ENCODE data around the gene ANO10.
A peak's percentile ranks its signal among the peaks of the same experiment; 100 is the strongest.

Gene ANO10

DNA sequence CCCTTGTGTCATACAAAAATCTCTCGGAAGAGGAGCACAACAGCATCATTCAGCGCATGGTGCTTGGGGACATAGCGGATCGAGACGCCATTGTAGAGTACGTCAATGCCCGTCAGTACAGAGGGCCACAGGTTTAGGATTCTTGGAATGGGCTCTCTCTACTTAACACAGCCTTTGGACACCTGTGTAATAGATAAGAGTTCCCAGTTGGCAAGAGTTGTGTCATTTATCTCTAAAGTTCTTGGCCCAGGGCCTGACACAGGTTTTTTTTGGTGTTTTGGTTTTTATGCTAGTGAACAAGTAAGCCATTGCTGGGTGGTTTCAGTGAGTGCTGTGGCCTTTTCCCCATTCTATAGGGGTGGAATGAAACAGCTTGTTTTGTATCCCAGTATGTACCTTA, 281.4 kb downstream of the ANO10 start:
- no peak for DNase-seq

GRCh38 chr3:43338295-43338694, 283.5 kb downstream of the ANO10 start:
- no peak for DNase-seq

- no peak for DNase-seq
These were observed 286.0 kb downstream of the ANO10 start for GRCh38 chr3:43335799-43336198.

DNA sequence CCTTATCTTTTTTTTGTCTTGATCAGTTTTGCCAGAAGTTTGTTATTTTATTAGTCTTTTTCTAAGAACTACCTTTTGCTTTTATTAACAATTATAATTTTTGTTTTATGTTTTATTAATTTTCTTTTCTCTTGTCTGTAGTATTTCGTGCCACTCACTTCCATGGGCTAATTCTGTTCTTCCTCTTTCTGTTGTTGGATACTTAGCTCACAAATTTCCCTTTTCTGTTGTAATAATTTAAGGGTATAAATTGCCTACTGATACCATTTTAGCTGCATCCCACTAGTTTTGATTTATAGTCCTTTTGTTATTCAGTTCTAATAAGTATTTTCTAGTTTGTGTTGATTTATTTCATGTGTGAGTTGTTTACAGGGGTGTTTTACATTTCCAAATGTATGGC, 286.8 kb downstream of the ANO10 start:
- DNase-seq: peak; percentile 37

DNA sequence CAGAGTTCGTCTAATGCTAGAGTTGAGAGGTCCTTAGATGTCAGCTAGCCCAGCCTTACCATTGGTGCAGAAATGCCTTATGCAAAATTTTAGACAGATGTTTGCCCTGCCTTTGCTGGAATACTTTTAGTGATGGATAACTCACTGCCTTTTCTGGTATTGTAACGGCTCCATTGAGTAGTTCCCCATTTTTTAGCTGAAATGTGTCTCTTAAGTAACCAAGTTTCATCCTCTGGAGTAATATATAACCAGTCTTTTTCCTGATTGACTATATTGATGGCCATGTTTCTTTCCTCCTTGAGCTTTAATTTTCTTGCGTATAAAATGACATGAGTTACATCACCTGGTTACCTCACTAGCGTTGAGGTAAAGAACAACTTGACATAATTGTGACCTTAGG, 290.4 kb downstream of the ANO10 start:
- peak; percentile 22 for DNase-seq

- DNase-seq: no peak
These were observed 290.8 kb downstream of the ANO10 start for GRCh38 chr3:43330981-43331380.

- DNase-seq: no peak
These were observed 293.2 kb downstream of the ANO10 start for GRCh38 chr3:43328653-43329052.

GRCh38 chr3:43327582-43327979, 294.2 kb downstream of the ANO10 start:
- peak; percentile 50 for DNase-seq

- peak; percentile 72 for DNase-seq
These were observed 294.8 kb downstream of the ANO10 start for GRCh38 chr3:43326891-43327581.

DNA sequence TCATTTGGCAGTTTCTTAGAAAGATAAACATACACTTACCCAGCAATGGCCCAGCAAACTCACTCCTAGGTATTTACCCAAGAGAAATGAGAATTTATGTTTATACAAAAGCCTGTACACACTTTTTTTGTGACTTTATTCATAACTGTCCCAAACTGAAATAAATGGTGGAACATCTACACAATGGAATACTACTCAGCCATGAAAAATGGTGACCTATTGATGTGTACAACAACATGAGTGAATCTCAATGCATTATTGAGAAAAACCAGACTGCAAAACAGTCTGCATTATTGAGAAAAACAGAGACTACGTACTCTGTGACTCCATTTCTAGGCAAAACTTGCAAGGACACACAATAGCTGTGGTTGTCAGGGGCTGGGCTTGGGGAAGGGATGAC, 298.3 kb downstream of the ANO10 start:
- no peak for DNase-seq

DNA sequence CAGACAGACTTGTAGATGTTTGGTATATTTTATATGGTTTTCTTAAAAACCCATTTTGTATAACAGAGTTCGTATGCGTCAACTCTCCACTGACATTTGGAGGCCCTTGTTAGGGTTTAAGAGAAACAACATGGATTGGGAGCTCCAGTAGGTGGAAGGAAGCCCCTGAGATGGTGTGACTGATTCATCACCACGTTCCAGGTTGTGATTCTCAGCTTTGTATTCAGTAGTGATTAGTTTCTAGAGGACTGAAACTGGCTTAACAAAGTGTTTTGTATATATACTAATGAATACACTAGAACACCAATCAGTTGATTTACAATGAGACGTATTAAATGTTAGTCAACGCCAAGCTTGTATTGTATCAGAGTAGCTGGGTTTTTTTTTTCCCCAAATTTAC, 301.5 kb downstream of the ANO10 start:
- DNase-seq: no peak

- no peak for DNase-seq
These were observed 302.0 kb downstream of the ANO10 start for GRCh38 chr3:43319794-43320193.

- DNase-seq: no peak
These were observed 302.4 kb downstream of the ANO10 start for GRCh38 chr3:43319376-43319775.

GRCh38 chr3:43317461-43318316, 304.1 kb downstream of the ANO10 start:
- no peak for DNase-seq

- DNase-seq: no peak
These were observed 304.9 kb downstream of the ANO10 start for GRCh38 chr3:43316783-43317460.

Data from inflammatory macrophage treated with lipopolysaccharide for 4 hours (primary cell).